ENCODE data around the gene ITPR2. TPM values are rescaled to one million over a fixed set of nuclear protein-coding genes. Genes with fewer than 3 reads are reported as not detected.

The ITPR2 gene
- total RNA-seq, 4 donors from 2014 or later = 32.6 to 87.5 (median 51.9) TPM

DNA sequence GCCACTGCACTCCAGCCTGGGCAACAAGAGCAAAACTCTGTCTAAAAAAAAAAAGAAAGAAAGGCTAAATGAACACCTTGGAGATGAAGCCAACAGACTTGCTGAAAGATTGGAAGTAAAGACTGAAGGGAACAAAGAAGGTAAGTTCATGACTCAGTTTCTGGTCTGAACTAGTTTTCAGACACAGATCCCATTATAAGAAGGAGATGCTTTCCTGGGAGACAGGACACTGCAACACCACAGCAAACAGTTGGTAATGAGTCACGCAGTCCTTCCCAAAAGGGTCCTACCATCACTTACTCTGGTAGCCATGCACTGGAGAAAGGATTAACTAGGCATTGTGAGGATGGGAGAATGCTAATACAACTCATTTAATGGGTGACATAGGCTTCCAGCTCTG, 540.4 kb downstream of the ITPR2 start:
- no peak for DNase-seq
- Histone ChIP-seq H3K36me3 (no peaks in the 10 kb centered on the region), H3K27ac (no peak overlapping the region), H3K4me1 (no peaks in the 10 kb centered on the region), H3K9me3 (no peaks in the 10 kb centered on the region), H3K27me3 (no peaks in the 10 kb centered on the region), H3K4me3 (no peak overlapping the region)
- TF ChIP-seq, protein P1, sequence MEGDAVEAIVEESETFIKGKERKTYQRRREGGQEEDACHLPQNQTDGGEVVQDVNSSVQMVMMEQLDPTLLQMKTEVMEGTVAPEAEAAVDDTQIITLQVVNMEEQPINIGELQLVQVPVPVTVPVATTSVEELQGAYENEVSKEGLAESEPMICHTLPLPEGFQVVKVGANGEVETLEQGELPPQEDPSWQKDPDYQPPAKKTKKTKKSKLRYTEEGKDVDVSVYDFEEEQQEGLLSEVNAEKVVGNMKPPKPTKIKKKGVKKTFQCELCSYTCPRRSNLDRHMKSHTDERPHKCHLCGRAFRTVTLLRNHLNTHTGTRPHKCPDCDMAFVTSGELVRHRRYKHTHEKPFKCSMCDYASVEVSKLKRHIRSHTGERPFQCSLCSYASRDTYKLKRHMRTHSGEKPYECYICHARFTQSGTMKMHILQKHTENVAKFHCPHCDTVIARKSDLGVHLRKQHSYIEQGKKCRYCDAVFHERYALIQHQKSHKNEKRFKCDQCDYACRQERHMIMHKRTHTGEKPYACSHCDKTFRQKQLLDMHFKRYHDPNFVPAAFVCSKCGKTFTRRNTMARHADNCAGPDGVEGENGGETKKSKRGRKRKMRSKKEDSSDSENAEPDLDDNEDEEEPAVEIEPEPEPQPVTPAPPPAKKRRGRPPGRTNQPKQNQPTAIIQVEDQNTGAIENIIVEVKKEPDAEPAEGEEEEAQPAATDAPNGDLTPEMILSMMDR (IDR thresholded peaks at IDR 0.05) = no peak
- TF ChIP-seq POLR2A (IDR thresholded peaks at IDR 0.05) = no peak

DNA sequence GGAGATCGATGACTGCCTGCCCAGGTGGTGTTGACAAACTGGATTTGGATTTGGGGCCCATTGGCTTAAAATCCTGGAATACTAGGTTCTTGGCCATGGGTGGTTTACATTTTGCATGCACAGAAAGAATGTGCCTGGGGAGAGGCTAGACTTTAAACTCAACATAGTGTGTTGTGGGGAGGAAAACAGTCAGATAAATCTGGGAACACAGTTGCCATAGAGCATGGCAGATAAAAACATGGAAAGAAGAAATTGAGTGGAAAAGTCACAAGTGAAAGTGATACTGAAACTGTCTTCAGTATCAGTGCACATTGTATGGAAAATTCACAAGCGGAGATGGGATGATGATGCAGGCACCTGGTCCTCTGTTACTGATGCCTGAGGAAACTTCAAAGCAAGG, 542.4 kb downstream of the ITPR2 start:
- Histone ChIP-seq H3K27ac (no peak overlapping the region), H3K4me1 (no peaks in the 10 kb centered on the region), H3K27me3 (no peaks in the 10 kb centered on the region), H3K4me3 (no peak overlapping the region), H3K9me3 (no peaks in the 10 kb centered on the region), H3K36me3 (no peaks in the 10 kb centered on the region)
- TF ChIP-seq, protein P1 (IDR thresholded peaks at IDR 0.05) = no peak
- no peak for TF ChIP-seq POLR2A (IDR thresholded peaks at IDR 0.05)
- no peak for DNase-seq

DNA sequence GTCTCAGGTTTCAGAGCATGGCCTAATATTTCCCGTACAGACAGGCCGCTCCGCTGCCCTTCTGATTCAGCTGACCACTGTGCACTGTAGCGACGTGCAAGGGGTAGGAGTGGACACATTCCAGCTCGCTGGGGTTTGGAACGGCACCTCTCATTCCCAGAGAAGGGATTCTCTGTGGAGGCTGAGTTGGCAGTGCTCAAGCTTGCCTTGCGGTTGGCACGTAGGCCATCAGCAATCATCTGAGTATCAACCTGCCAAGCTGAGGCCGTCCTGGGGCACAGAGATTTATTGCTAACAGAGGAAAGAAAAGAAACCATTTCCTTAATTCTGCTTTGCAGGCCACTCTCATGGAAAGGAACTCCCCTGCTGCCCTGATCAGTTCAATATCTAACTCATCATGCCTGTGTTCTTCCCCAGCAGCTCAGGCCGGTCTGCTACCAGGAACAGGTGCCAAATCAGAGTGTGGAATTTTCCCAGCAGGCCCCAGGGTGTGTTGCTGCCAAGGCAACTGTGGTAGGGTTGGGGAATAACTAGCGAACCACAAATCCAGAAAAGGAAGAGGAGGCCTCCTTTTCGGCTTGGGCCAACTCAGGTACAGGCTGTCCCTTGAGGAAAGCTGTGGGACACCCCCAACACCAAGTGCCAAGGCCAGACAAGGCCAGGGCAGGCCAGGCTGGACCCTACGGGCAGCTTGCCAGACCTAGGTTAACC, 545.2 kb downstream of the ITPR2 start:
- no peak for DNase-seq

More for the DNA sequence above, 545.2 kb downstream of the ITPR2 start:
- Histone ChIP-seq H3K27ac (no peak overlapping the region), H3K4me3 (no peak overlapping the region), H3K27me3 (no peaks in the 10 kb centered on the region), H3K36me3 (no peaks in the 10 kb centered on the region), H3K4me1 (no peaks in the 10 kb centered on the region), H3K9me3 (no peaks in the 10 kb centered on the region)
- no peak for TF ChIP-seq POLR2A (IDR thresholded peaks at IDR 0.05)
- TF ChIP-seq, protein P1 (IDR thresholded peaks at IDR 0.05) = no peak

Small RNAs within 50 kb of the gene (small RNA-seq; reads per million reads assigned to genes)
- gene RNA5SP354 = 0 reads per million in 2 donors

Other genes starting within 250 kb of the ITPR2 start
- gene INTS13, start 104.8 kb upstream of the ITPR2 start, total RNA-seq = 10 to 100 TPM in 2 of 4 donors, 1 to 10 TPM in 2; 4.3 to 22.3 (median 11.9) TPM
- 10 to 100 TPM; 49.5 to 94.9 (median 65.4) TPM for gene FGFR1OP2, start 105.3 kb upstream of the ITPR2 start, total RNA-seq
- 10 to 100 TPM; 33.8 to 58.9 (median 49.7) TPM for gene TM7SF3, start 181.2 kb upstream of the ITPR2 start, total RNA-seq
- 10 to 100 TPM; 21.9 to 49.5 (median 24.6) TPM for gene MED21, start 189.4 kb upstream of the ITPR2 start, total RNA-seq
- gene C12orf71, start 249.4 kb upstream of the ITPR2 start, total RNA-seq = not detected

Data from Peyer's patch (tissue), 4 donors.